NAMALWA (cell line): ENCODE results near the gene IFITM2.
"Not testable (repeated sequence)": the region's sequence is repeated elsewhere in the genome, so short reads cannot be mapped to it uniquely, and the experiment has no call there.

Experiments used
- DNase-seq: peaks from one replicate; pipeline ENCODE4 v3.0.0-alpha.2; 2015; ENCODE audit warnings: low spot score

Gene IFITM2

GRCh38 chr11:308740-309665 is 1.4 kb downstream of the IFITM2 start:
- not testable (repeated sequence) for DNase-seq

- not testable (repeated sequence) for DNase-seq
These were observed 2.5 kb downstream of the IFITM2 start for GRCh38 chr11:309979-310572.

GRCh38 chr11:311013-311748 is 3.6 kb downstream of the IFITM2 start:
- DNase-seq, result not testable (repeated sequence)

- DNase-seq, result no peak
These were observed 4.6 kb downstream of the IFITM2 start for GRCh38 chr11:312092-312816.

- DNase-seq, result no peak
These were observed 5.7 kb downstream of the IFITM2 start for GRCh38 chr11:313304-313786.

- no peak for DNase-seq
These were observed 6.4 kb downstream of the IFITM2 start, which contains the start of gene IFITM1 for GRCh38 chr11:313787-314553. IFITM1 (plus strand) TSS chr11:314040; CDS start chr11:314171, 131 bp downstream.

GRCh38 chr11:314554-314875 is 6.9 kb downstream of the IFITM2 start:
- not testable (repeated sequence) for DNase-seq

- no peak for DNase-seq
These were observed 7.5 kb downstream of the IFITM2 start for GRCh38 chr11:315051-315481.

GRCh38 chr11:315516-315994 is 7.9 kb downstream of the IFITM2 start:
- DNase-seq, result no peak

- DNase-seq, result no peak
These were observed 8.6 kb downstream of the IFITM2 start for GRCh38 chr11:316031-316701.

GRCh38 chr11:316891-317301 is 9.3 kb downstream of the IFITM2 start:
- DNase-seq, result no peak

GRCh38 chr11:317668-318404 is 10.2 kb downstream of the IFITM2 start:
- not testable (repeated sequence) for DNase-seq

GRCh38 chr11:318405-319120 is 10.9 kb downstream of the IFITM2 start:
- DNase-seq, result not testable (repeated sequence)

- DNase-seq, result not testable (repeated sequence)
These were observed 11.7 kb downstream of the IFITM2 start for GRCh38 chr11:319121-319887.

- DNase-seq, result not testable (repeated sequence)
These were observed 12.3 kb downstream of the IFITM2 start for GRCh38 chr11:319888-320273.

- no peak for DNase-seq
These were observed 16.5 kb downstream of the IFITM2 start for GRCh38 chr11:324156-324555.

- DNase-seq, result not testable (repeated sequence)
These were observed 17.2 kb downstream of the IFITM2 start for GRCh38 chr11:324593-325517.
